HepG2 (cell line): ENCODE data around the gene TRAPPC4. TPM values are rescaled to one million over a fixed set of nuclear protein-coding genes. Genes with fewer than 3 reads are reported as not detected.

Experiments used
- CAMTA2 ChIP-seq: sonication (generic); formaldehyde crosslinking; IDR thresholded peaks from 2 replicates; pipeline ENCODE4 v1.4.0; 2020; ENCODE audit warnings: mild to moderate bottlenecking, missing genetic modification reagents, borderline replicate concordance
- CBX5 ChIP-seq: sonication (generic); formaldehyde crosslinking; IDR thresholded peaks from 2 replicates; pipeline ENCODE4 v1.4.0; 2020; ENCODE audit warnings: missing genetic modification reagents, borderline replicate concordance
- HINFP ChIP-seq: sonication (generic); formaldehyde crosslinking; IDR thresholded peaks from 2 replicates; pipeline ENCODE4 v1.4.0; 2020; ENCODE audit warnings: low read depth, mild to moderate bottlenecking, missing genetic modification reagents
- KLF12 ChIP-seq: sonication (generic); formaldehyde crosslinking; IDR thresholded peaks from 2 replicates; pipeline ENCODE4 v1.4.0; 2020; ENCODE audit warnings: missing genetic modification reagents, borderline replicate concordance
- MED1 ChIP-seq: sonication (generic); formaldehyde crosslinking; IDR thresholded peaks from 2 replicates; pipeline ENCODE4 v1.4.0; 2020; ENCODE audit warnings: missing genetic modification reagents
- NBN ChIP-seq: fragments of 450-650 bp; conservative IDR thresholded peaks from 2 replicates; pipeline ENCODE4 v1.6.1; 2017
- PHF5A ChIP-seq: IDR thresholded peaks from one replicate; pipeline ENCODE4 v1.6.1; 2018; ENCODE audit warnings: low read depth, missing genetic modification reagents; ENCODE audit not compliant: unreplicated experiment
- RARG ChIP-seq: sonication (generic); formaldehyde crosslinking; IDR thresholded peaks from 2 replicates; pipeline ENCODE4 v1.4.0; 2020; ENCODE audit warnings: low read depth, mild to moderate bottlenecking, missing genetic modification reagents
- SRSF9 ChIP-seq: fragments of 200-400 bp; formaldehyde crosslinking; IDR thresholded peaks from 2 replicates; pipeline ENCODE4 v1.6.1; 2018; ENCODE audit warnings: borderline replicate concordance, mild to moderate bottlenecking, low read depth, low read length; ENCODE audit not compliant: insufficient read depth, poor library complexity, severe bottlenecking
- TP53 ChIP-seq: sonication (generic); formaldehyde crosslinking; conservative IDR thresholded peaks from 2 replicates; pipeline ENCODE4 v1.4.0; 2020; ENCODE audit warnings: missing genetic modification reagents
- ZBTB20 ChIP-seq: sonication (generic); formaldehyde crosslinking; IDR thresholded peaks from 2 replicates; pipeline ENCODE4 v1.8.1; 2023; ENCODE audit warnings: missing genetic modification reagents, low read depth, mild to moderate bottlenecking, borderline replicate concordance
- ZNF234 ChIP-seq: sonication (generic); formaldehyde crosslinking; conservative IDR thresholded peaks from 2 replicates; pipeline ENCODE4 v1.5.1; 2020; ENCODE audit warnings: mild to moderate bottlenecking, missing genetic modification reagents
- ZNF263 ChIP-seq: sonication (generic); formaldehyde crosslinking; IDR thresholded peaks from 2 replicates; pipeline ENCODE4 v1.4.0; 2020; ENCODE audit warnings: missing genetic modification reagents
- ZNF552 ChIP-seq: sonication (generic); formaldehyde crosslinking; IDR thresholded peaks from 2 replicates; pipeline ENCODE4 v1.9.0; 2022; ENCODE audit warnings: missing genetic modification reagents, mild to moderate bottlenecking, borderline replicate concordance
- ZNF660 ChIP-seq: sonication (generic); formaldehyde crosslinking; IDR thresholded peaks from 2 replicates; pipeline ENCODE4 v1.5.1; 2020; ENCODE audit warnings: mild to moderate bottlenecking, low read depth, missing genetic modification reagents, borderline replicate concordance
- ZNF83 ChIP-seq: sonication (generic); formaldehyde crosslinking; IDR thresholded peaks from 2 replicates; pipeline ENCODE4 v1.4.0; 2020; ENCODE audit warnings: missing genetic modification reagents, mild to moderate bottlenecking, borderline replicate concordance
- polyA plus RNA-seq, 8 experiments: library from polyadenylated mRNA; depleted of rRNA in 3 of 8; stranded (reverse) in 7 of 8; unstranded in 1 of 8; fragments of >200 nt; fragmentation: Illumina TruSeq in 4 of 8; extraction: Trizol in 4 of 8; gene quantifications; 2 replicates each; pipeline versions ENCODE4 v1.2.1 to v1.2.3, GENCODE V29; 2011 to 2016; ENCODE audit warnings: low read depth in 4 of 8, missing spikeins in 1 of 8, mixed read lengths in 1 of 8; ENCODE audit not compliant: insufficient read depth in 1 of 8
- total RNA-seq, 5 experiments: library from RNA; depleted of rRNA; stranded (reverse); fragments of >200 nt; fragmentation: Illumina TruSeq; extraction: Trizol; gene quantifications; 2 replicates each; pipeline ENCODE4 v1.2.3, GENCODE V29; 2016; ENCODE audit warnings: low read depth in 1 of 5
- TF ChIP-seq, protein P1 (sequence below): IDR thresholded peaks from 2 replicates; pipeline ENCODE4 v1.6.1; 2016; ENCODE audit warnings: low read depth, missing genetic modification reagents, missing compliant biosample characterization
- TF ChIP-seq, protein P2 (sequence below): sonication (generic); formaldehyde crosslinking; IDR thresholded peaks from 2 replicates; pipeline ENCODE4 v1.4.0; 2020; ENCODE audit warnings: mild to moderate bottlenecking, low read depth, missing genetic modification reagents
- TF ChIP-seq, protein P3 (sequence below): sonication (generic); formaldehyde crosslinking; IDR thresholded peaks from 2 replicates; pipeline ENCODE4 v1.8.0; 2022; ENCODE audit warnings: mild to moderate bottlenecking, missing genetic modification reagents; ENCODE audit not compliant: insufficient replicate concordance

TRAPPC4 gene
- total and polyA plus RNA-seq, 2 of the 13 experiments (the other 11 are each of a cell fraction or from before 2014, with no cell fraction given) = 97.4 to 140 TPM

GRCh38 chr11:119018074-119018938 lies at the start of gene TRAPPC4, which contains the start of gene RPS25 (continued):
- TF ChIP-seq, protein P1, sequence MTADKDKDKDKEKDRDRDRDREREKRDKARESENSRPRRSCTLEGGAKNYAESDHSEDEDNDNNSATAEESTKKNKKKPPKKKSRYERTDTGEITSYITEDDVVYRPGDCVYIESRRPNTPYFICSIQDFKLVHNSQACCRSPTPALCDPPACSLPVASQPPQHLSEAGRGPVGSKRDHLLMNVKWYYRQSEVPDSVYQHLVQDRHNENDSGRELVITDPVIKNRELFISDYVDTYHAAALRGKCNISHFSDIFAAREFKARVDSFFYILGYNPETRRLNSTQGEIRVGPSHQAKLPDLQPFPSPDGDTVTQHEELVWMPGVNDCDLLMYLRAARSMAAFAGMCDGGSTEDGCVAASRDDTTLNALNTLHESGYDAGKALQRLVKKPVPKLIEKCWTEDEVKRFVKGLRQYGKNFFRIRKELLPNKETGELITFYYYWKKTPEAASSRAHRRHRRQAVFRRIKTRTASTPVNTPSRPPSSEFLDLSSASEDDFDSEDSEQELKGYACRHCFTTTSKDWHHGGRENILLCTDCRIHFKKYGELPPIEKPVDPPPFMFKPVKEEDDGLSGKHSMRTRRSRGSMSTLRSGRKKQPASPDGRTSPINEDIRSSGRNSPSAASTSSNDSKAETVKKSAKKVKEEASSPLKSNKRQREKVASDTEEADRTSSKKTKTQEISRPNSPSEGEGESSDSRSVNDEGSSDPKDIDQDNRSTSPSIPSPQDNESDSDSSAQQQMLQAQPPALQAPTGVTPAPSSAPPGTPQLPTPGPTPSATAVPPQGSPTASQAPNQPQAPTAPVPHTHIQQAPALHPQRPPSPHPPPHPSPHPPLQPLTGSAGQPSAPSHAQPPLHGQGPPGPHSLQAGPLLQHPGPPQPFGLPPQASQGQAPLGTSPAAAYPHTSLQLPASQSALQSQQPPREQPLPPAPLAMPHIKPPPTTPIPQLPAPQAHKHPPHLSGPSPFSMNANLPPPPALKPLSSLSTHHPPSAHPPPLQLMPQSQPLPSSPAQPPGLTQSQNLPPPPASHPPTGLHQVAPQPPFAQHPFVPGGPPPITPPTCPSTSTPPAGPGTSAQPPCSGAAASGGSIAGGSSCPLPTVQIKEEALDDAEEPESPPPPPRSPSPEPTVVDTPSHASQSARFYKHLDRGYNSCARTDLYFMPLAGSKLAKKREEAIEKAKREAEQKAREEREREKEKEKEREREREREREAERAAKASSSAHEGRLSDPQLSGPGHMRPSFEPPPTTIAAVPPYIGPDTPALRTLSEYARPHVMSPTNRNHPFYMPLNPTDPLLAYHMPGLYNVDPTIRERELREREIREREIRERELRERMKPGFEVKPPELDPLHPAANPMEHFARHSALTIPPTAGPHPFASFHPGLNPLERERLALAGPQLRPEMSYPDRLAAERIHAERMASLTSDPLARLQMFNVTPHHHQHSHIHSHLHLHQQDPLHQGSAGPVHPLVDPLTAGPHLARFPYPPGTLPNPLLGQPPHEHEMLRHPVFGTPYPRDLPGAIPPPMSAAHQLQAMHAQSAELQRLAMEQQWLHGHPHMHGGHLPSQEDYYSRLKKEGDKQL = no peak
- TF ChIP-seq, protein P2, sequence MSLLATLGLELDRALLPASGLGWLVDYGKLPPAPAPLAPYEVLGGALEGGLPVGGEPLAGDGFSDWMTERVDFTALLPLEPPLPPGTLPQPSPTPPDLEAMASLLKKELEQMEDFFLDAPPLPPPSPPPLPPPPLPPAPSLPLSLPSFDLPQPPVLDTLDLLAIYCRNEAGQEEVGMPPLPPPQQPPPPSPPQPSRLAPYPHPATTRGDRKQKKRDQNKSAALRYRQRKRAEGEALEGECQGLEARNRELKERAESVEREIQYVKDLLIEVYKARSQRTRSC (CRISPR knock-in tag) = peak; percentile 81; the same call in 1 of the 2 replicates
- no peak for TF ChIP-seq RARG (CRISPR knock-in tag)
- TF ChIP-seq SRSF9 = no peak
- peak; percentile 72 for TF ChIP-seq HINFP (CRISPR knock-in tag)
- no peak for TF ChIP-seq ZNF552 (CRISPR knock-in tag)
- no peak for TF ChIP-seq ZNF83
- peak; percentile 83; the same call in 1 of the 2 replicates for TF ChIP-seq KLF12 (CRISPR knock-in tag)
- TF ChIP-seq NBN = no peak
- no peak for TF ChIP-seq TP53 (CRISPR knock-in tag)
- peak; percentile 88 for TF ChIP-seq ZNF263 (CRISPR knock-in tag)
- no peak; the same call in 1 of the 2 replicates for TF ChIP-seq CAMTA2 (CRISPR knock-in tag)
- TF ChIP-seq, protein P3, sequence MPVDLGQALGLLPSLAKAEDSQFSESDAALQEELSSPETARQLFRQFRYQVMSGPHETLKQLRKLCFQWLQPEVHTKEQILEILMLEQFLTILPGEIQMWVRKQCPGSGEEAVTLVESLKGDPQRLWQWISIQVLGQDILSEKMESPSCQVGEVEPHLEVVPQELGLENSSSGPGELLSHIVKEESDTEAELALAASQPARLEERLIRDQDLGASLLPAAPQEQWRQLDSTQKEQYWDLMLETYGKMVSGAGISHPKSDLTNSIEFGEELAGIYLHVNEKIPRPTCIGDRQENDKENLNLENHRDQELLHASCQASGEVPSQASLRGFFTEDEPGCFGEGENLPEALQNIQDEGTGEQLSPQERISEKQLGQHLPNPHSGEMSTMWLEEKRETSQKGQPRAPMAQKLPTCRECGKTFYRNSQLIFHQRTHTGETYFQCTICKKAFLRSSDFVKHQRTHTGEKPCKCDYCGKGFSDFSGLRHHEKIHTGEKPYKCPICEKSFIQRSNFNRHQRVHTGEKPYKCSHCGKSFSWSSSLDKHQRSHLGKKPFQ (CRISPR knock-in tag) = peak; percentile 62
- 0 out of 2 replicates have a peak, but pooled peaks have one; percentile 27 for TF ChIP-seq ZBTB20 (CRISPR knock-in tag)
- no peak for TF ChIP-seq ZNF234 (CRISPR knock-in tag)
- peak; percentile 54; the same call in 1 of the 2 replicates for TF ChIP-seq MED1 (CRISPR knock-in tag)
- peak; percentile 47 for TF ChIP-seq PHF5A (CRISPR knock-in tag)
- no peak for TF ChIP-seq ZNF660 (CRISPR knock-in tag)
- TF ChIP-seq CBX5 (CRISPR knock-in tag) = peak; percentile 49; the same call in 1 of the 2 replicates
